NCI-H1105 (cell line): Measurements from ENCODE around the gene CFD.
A peak's percentile ranks its signal among the peaks of the same experiment; 100 is the strongest.
"Not testable (repeated sequence)": the region's sequence is repeated elsewhere in the genome, so short reads cannot be mapped to it uniquely, and the experiment has no call there.

ENCODE experiments used
- DNase-seq: peaks from one replicate; lab custom pipeline; 2025; lab: John Stamatoyannopoulos, UW

CFD gene

DNA sequence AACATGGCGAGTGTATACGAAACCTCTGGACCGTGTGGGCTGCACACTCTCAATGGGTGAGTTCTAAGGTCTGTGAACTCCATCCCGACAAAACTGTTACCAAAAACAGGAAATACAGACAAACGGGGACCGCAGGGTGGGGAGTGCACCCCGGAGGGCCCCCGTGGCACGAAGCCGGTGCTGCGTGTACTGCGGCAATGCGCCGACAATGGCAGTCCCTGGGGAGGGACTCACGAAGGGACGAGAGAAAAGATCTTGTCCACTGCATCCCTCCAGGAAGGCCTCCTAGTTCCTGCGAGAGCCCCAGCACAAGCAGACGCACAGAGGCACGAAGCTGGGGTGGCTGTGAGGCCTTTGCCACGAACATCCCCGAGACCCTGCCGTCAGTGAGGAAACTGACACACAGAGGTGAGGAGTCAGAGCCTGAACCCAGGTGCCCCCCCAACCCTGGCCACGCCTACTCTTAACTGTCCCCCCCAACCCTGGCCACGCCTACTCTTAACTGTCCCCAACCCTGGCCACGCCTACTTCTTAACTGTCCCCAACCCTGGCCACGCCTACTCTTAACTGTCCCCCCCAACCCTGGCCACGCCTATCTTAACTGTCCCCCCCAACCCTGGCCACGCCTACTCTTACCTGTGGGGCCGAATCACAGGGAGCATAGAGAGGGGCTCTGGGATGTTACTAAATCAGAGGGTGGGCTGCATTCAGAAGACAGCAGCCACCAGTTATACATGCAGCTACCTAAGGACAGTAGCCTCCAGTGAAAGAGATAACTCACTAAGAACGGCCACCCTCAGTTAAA is 29.3 kb downstream of the CFD start:
- DNase-seq: no peak

DNA sequence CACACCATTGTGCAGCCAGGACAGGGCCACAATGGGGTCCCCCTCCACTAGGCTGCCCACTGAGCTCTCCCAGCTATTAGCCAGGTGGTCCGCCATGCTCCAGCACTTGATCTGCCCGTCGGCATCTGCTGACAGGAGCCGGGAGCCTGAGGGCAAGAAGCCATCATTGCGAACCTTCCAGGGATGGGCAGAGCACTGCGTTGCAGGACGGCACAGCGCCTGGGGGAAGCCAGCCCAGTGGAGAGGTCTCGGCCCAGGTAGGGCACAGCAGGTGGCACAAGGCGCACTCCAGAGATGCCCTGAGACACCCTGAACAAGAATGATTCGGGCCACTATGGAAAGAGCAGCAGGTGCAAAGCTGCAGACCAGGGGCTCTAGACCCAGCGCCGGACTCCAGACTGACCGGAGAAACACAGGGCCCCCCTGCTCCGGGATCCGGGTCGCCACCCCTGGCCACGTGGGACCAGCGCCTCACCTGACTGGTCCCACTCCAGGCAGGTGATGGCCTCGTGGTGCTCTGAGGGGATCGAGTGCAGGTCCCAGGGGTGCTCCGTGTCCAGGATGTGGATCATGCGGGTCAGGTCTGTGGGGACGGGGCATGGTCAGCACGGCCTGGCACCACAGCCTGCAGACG is 30.3 kb downstream of the CFD start:
- no peak for DNase-seq

DNA sequence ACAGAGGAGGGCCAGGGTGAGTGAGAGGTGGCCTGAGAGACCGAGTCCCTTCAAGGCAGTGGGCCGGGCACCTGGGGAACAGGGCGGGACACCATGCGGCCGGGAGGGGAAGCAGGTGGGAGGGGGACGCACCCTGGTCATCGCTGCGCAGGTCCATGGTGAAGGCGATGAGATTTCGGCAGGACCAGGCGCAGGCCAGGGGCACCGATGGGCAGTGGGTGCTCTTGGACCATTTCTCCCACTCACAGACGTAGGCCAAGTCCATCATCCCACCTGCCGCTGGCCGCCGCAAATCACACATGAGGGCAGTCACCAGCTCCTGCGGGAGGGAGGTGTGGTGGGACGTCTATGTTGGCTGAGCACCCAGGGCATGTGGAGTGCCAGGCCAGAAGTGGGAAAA is 31.4 kb downstream of the CFD start:
- DNase-seq: no peak

DNA sequence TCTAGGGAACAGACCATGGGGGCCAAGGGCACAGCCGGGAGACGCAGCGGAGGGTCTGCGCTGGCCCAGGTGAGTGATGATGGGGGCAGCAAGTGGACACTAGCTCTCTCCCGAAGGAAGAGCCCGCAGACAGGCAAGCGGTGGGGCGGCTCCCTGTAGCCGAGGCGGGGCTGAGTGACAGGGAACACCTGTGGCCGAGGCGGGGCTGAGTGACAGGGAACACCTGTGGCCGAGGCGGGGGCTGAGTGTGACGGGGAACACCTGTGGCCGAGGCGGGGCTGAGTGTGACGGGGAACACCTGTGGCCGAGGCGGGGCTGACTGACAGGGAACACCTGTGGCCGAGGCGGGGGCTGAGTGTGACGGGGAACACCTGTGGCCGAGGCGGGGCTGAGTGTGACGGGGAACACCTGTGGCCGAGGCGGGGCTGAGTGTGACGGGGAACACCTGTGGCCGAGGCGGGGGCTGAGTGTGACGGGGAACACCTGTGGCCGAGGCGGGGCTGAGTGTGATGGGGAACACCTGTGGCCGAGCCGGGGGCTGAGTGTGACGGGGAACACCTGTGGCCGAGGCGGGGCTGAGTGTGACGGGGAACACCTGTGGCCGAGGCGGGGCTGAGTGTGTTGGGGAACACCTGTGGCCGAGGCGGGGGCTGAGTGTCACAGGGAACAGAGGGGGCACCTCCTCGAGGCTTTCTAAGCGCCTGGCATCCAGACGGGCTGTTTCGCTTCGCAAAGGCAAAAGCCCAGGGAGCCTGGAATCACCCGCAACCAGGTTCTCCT is 32.1 kb downstream of the CFD start:
- DNase-seq: not testable (repeated sequence)

DNA sequence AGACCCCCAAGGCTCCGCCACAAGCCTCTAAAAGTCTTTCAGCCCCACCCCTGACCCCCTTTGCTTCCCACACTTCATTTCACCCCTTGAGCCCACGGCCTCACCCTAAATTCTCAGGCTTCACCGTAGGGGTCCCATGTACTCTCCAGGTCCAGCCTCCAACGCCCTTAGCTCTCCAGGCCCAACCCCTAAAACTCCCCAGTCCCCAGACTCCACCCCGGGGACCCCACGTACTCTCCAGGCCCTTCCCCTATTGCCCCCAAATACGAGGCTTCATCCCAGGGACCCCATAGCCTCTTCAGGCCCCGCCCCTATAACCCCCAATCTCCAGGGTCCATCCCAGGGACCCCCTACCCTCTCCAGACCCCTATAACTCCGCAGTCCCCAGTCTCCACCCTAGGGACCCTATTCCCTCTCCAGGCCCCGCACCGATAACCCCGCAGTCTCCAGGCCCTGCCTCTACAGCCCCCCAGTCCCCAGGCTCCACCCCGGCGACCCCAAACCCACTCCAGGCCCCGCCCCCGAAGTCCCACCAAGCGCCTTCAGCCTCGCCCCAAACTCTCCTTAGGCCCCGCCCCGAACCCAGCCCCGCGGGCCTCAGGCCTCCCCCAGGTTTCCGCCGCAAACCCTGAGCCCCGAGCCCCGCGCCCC is 32.9 kb downstream of the CFD start:
- DNase-seq: no peak

DNA sequence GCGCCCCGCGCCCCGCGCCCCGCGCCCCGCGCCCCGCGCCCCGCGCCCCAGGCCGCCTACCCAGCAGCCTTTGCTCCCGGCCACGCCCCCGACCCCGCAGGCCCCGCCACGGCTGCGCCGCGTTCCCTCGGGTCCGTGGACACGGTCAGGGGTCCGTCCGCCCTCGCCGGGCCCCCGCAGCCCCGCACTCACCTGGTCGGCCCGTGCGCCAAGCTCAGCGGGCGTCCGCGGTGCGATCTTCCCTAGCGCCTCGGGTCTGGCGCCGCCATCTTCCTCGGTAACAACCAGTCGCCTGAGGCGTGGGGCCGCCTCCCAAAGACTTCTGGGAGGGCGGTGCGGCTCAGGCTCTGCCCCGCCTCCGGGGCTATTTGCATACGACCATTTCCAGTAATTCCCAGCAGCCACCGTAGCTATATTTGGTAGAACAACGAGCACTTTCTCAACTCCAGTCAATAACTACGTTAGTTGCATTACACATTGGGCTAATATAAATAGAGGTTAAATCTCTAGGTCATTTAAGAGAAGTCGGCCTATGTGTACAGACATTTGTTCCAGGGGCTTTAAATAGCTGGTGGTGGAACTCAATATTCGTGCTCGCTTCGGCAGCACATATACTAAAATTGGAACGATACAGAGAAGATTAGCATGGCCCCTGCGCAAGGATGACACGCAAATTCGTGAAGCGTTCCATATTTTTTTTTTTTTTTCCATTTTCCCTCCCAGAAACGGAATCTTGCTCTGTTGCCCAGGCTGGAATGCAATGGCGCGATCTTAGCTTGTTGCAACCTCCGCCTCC is 33.6 kb downstream of the CFD start, which contains the start of the genes MED16 and RNU6-9:
TSS of gene MED16 (minus strand) at position 294 of the 796 bp plus-strand sequence. CDS start 2,056 bp downstream, outside the sequence.
TSS of gene RNU6-9 (plus strand) at position 591 of the 796 bp plus-strand sequence.
- DNase-seq: peak; percentile 90

DNA sequence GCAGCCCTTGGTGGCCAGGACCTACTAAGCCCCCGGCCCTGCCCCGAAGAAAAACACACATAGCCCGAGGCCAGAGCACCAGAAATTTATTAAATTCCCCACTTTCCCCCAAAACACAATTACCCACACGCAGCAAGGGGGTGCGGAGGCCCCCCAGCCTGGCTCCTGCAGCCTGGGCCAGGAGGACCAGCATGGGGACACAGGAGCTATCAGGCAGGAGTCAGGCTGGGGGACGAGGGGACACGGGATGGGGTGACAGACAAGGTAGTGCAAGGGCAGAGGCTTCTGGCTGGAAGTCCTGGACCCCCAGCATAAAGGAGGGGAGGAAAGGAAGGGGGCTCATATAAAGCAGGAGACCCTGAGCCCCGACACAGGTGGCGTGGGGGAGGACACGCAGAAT is 37.0 kb downstream of the CFD start:
- DNase-seq: no peak

DNA sequence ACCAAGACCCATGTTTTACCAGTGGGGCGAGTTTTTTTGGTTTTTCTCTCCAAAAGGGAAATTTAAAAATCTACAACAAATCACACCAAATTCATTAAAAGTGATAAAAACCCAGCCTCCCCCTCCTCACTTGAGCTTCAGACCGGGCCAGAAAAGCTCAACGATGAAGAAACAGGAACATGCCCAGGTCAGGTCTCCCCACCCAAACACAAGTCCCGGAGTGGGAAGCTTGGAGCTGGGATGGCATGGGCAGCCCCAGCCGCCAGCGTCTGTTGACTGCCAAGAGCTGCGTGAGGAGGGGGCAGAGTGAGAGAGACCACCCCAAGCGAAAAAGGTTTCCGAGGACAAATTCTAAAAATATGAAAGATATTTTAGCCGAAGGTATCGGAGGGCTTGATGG is 37.5 kb downstream of the CFD start:
- DNase-seq: no peak

DNA sequence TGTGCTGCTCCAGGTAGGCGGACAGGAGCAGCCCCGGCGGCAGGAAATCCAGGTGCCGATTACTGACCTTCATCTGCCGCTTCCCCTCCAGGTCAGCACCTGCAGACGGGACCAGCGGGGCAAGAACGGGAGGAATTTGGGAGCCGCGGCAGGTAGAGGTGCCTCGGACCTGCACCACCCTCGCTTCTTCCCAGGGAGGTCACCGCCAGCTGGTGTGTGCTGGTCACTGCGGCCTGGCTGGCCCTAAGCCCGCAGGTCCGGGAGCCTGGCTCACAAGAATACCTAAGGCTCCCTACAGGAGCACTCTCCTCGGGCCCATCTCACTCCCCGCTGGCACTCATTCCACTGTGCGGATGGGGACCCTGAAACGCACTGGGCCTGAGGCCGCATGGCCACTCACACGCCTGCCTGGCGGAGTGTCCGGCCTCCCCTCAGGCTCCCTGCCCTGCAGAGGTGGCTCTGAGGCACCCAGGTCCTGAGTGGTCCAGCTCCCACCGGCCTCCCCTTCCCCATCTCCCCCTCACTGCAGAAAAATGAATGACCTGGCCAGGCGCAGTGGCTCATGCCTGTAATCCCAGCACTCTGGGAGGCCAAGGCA is 38.1 kb downstream of the CFD start:
- no peak for DNase-seq

DNA sequence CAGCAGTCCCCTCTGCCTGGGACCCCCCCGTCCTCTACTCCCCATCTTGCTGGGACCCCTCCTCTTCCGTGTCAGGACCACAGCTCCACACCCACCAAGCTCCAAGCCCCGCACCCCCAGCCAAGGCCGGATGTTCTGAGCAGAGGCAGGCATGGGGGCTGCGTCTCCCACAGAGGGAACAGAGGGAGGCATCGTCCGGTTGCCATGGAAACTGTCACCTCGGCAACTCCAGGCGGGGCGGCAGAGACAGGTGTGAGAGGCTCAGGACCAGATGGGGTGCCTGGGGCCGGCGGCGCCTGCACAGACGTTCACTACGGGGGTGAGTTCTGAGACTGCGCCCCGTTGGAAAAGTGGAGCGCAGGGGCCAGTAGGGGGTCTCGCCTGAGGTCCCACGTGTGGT is 39.2 kb downstream of the CFD start:
- DNase-seq: peak; percentile 74

DNA sequence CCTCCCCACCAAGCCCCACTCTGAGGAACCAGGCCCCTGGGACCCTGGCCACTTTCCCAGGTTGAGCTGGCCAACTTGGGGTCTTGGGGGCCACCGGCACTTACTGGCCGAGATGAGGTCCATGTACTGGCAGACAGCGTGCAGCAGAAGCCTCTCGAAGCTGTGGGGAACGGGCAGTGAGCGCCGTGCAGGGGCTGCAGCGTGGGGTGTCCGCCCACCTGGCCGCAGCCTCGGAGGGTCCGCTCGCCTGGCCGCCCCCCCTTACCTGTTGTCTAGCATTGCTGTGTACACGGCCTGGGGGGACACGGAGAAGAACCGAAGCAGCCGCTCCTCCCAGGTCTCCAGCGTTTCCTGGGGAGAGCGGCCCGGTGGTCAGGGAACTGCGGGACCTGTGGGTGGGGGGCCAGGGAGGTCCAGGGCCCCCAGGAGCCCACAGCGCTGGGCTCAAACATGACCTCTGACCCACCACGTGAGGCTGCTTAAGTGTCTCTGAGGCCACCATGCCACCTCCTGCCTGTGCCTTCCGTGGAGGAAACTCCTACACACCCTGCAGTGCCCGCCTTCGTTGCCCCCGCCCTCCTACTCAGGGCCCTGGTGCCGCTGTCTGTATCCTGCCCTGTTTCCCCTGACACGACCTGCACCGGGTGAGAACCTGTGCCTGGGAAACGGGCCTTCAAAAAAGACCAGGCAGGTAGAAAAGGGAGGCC is 40.0 kb downstream of the CFD start:
- no peak for DNase-seq

DNA sequence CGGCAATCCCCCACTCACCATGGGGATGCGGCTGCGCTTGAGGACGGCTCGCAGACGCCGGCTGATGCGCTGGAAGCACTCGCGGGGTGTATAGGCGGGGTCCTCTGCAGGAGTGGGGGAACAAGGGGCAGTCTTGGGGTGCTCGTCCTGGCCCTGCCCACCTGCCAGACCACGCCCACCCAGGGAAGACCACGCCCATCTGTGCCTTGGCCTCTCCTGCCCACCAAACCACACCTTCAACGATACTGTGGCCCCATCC is 40.5 kb downstream of the CFD start:
- no peak for DNase-seq

DNA sequence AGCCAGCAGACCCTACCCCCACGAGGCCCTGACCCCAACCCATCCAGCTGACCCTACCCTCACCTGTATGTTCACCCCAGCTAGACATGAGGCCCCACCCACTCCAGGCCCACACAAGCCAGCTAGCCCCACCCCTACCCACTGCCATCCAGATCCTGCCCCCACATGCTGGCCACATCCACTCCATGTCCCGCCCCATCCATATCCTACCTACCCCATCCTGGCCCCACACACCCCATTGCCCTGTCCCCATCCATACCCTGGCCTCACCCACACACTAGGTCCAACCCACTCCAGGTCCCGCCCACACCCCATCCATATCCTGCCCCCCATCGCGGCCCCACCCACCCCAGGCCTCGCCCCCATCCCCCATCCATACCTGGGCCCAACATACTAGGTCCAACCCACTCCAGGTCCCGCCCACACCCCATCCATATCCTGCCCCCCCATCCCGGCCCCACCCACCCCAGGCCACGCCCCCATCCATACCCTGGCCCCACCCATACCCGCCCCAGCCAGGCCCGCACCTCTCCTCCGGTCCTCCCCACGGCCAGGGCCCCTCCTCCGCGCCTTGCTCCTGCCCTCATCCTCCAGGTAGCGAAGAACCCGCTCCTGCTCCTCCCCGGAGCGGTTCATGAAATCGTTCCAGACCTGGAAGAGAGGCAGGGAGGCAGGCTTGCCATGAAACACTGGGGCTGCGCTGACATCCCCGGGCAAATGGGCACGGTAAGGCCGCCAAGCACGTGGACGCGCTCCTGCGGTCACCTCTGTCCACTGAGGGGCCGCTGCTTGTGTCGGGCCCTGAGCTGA is 41.0 kb downstream of the CFD start:
- DNase-seq: no peak

DNA sequence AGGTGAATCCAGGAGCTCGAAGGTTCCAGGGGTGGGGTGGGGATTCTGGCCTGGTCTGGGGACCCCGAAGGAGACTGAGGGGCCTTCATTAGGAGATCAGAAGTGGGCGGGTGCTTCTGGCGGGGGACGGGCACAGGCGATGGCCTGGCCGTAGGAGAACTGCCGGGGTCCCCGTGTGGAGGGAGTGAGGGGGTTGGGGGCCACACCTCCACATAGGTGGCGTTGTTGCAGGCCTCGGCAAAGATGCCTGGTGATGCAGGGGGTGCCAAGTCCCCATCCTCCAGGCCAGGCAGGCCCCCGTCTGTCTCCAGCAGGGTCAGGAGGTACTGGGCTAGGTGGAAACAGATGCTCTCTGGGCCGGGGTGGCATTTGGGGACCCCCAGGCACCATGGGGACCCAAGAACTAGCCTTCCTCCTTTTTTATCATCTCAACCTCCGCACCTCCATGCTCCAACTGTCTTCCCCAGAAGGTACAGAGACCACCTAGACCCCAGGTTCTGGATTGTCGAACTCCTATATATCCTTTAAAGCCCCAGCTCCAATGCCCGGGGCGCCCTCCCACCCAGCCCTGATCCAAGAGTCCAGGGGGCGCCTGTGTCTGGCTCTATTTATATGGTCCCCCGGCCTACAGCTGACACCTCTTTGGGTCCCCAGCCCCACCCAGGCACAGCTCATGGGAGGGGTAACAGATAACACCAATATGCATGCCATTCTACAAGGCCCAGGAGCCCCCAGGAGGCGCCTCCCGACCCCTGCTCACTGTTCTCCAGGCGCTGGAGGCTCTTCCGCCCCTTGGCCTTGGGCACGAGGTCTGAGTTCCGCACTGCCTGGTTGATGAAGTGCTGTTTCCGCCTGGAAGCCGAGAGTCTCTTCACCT is 42.0 kb downstream of the CFD start:
- DNase-seq: no peak

DNA sequence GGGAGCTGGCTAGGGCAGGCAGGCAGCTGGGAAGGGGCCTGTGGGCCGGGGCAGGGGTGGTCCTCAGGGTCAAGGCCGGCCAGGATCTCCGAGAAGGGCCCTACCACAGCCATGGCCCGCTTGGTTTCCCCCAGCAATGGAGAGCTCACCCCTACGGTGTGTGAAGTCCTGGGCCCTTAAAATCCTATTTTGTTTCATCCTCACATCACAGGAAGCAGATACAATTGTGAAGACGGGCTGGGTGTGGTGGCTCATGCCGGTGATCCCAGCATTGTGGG is 42.6 kb downstream of the CFD start:
- no peak for DNase-seq

DNA sequence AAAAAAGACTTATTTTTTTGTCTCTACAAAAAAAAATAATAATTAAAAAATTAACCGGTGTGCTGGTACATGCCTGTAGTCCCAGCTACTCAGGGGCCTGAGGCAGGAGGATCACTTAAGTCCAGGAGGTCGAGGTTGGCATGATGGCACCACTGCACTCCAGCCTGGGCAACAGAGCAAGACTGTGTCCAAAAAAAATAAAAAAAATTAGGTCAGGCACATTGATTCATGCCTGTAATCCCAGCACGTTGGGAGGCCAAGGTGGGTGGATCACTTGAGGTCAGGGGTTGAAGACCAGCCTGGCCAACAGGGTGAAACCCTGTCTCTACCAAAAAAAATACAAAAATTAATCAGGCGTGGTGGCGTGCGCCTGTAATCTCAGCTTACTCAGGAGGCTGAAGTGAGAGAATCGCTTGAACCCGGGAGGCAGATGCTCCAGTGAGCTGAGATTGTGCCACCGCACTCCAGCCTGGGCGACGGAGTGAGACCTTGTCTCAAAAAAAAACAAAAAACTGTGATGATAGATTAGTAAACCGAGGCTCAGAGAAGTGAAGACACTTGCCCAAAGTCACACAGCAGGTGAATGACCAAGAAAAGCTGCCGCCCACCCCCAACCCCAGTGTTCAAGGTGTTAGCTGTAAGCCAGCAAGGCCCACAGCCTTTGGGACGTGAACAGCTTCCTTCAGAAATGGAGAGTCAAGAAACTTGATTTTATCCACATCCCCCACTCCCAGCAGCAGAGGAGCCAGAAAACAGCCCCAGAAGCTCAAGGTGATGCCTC is 43.2 kb downstream of the CFD start:
- no peak for DNase-seq

DNA sequence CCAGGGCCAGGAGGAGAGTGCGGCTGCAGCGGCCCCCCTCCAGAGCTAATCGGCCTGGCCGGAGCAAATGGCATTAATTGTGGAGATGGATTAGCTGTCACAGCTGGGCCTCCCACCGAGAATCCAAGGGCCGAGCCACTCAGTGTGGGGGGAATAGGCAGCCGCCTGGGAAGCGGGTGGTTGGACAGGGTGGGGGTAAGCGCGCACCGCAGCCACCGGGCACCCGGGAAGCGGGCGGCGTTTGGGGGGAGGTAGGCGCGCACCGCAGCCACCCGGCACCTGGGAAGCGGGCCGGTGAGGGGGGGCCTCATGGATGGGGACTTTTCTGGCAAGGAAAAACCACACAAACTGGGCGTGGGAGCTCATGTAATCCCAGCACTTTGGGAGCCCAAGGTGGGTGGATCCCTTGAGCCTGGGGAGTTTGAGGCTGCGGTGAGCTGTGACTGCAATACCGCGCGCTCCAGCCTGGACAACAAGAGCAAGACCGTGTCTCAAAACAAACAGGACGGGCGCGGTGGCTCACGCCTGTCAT is 43.9 kb downstream of the CFD start:
- DNase-seq: no peak

DNA sequence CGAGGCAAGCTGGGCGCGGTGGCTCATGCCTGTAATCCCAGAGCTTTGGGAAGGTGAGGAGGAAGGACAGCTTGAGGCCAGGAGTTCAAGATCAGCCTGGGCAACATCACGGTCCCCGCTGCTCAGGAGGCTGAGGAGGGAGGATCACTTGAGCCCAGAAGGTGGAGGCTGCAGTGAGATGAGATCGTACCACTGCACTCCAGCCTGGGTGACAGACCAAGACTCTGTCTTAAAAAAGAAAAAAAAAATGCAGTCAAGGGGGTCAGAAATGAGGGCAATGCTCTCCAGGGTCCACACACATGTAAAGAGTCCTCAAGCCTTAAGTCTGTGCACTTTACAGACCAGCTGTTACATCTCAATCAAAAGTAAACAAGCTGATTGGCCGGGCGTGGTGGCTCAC is 45.1 kb downstream of the CFD start:
- DNase-seq: no peak
